ENCODE measurements around the gene ARID1A. TPM values are rescaled to one million over a fixed set of nuclear protein-coding genes. Genes with fewer than 3 reads are reported as not detected.
A peak's percentile ranks its signal among the peaks of the same experiment; 100 is the strongest.

Gene ARID1A
- total and polyA plus RNA-seq, 9 of the 15 experiments (the other 6 are each of a cell fraction or from before 2014, with no cell fraction given): 8.3 to 88.3 (median 22.5) TPM

GRCh38 chr1:26791626-26792025 is 95.8 kb downstream of the ARID1A start (continued):
- TF ChIP-seq, protein P1, sequence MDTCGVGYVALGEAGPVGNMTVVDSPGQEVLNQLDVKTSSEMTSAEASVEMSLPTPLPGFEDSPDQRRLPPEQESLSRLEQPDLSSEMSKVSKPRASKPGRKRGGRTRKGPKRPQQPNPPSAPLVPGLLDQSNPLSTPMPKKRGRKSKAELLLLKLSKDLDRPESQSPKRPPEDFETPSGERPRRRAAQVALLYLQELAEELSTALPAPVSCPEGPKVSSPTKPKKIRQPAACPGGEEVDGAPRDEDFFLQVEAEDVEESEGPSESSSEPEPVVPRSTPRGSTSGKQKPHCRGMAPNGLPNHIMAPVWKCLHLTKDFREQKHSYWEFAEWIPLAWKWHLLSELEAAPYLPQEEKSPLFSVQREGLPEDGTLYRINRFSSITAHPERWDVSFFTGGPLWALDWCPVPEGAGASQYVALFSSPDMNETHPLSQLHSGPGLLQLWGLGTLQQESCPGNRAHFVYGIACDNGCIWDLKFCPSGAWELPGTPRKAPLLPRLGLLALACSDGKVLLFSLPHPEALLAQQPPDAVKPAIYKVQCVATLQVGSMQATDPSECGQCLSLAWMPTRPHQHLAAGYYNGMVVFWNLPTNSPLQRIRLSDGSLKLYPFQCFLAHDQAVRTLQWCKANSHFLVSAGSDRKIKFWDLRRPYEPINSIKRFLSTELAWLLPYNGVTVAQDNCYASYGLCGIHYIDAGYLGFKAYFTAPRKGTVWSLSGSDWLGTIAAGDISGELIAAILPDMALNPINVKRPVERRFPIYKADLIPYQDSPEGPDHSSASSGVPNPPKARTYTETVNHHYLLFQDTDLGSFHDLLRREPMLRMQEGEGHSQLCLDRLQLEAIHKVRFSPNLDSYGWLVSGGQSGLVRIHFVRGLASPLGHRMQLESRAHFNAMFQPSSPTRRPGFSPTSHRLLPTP (IDR thresholded peaks at IDR 0.05; ENCODE audit: borderline replicate concordance, extremely low read depth, insufficient read length): no peak
- TF ChIP-seq CBX1 (IDR thresholded peaks at IDR 0.05; ENCODE audit: low read depth) (no peak), SMAD1 (IDR thresholded peaks at IDR 0.05; ENCODE audit: low read depth, low read length, partially characterized antibody) (peak; percentile 65), ARID1B (IDR thresholded peaks at IDR 0.05) (peak; percentile 98), TBP (optimal IDR thresholded peaks at IDR 0.05; ENCODE audit: low read depth, low read length) (peak; percentile 20), HMBOX1 (IDR thresholded peaks at IDR 0.05) (peak; percentile 99), HCFC1 (IDR thresholded peaks at IDR 0.05; ENCODE audit: low read depth, low read length) (0 out of 2 replicates have a peak, but pooled peaks have one; percentile 24), ARNT (IDR thresholded peaks at IDR 0.05) (peak; percentile 74 to 95), JUND (IDR thresholded peaks at IDR 0.05; ENCODE audit: borderline replicate concordance, low read depth, low read length) (peak; percentile 64), JUND (tag; IDR thresholded peaks at IDR 0.05; ENCODE audit: borderline replicate concordance, low read depth, low read length) (no peak; the same call in 2 of the 3 replicates), LEF1 (IDR thresholded peaks at IDR 0.05) (peak; percentile 89), ZNF197 (CRISPR knock-in tag; IDR thresholded peaks at IDR 0.05; ENCODE audit: low read depth) (0 out of 2 replicates have a peak, but pooled peaks have one; percentile 59), SRSF9 (IDR thresholded peaks at IDR 0.05; ENCODE audit: borderline replicate concordance, low read depth, low read length) (no peak), SMARCC2 (IDR thresholded peaks at IDR 0.05; ENCODE audit: low read depth) (peak; percentile 74), CHCHD3 (CRISPR knock-in tag; IDR thresholded peaks at IDR 0.05) (no peak), MEIS2 (IDR thresholded peaks at IDR 0.05; ENCODE audit: partially characterized antibody) (peak; percentile 82), MCM5 (IDR thresholded peaks at IDR 0.05; ENCODE audit: low read depth) (no peak), CREM (IDR thresholded peaks at IDR 0.05; ENCODE audit: low read depth) (peak; percentile 72), LARP7 (IDR thresholded peaks at IDR 0.05) (no peak), NR0B1 (IDR thresholded peaks at IDR 0.05; ENCODE audit: partially characterized antibody) (no peak), RCOR1 (IDR thresholded peaks at IDR 0.05; ENCODE audit: borderline replicate concordance in 1 of 2, low read depth in 2 of 2, low read length in 2 of 2) (peak; percentile 83 to 96; a peak in 3 of 4 replicates)
- TF ChIP-seq, protein P2, sequence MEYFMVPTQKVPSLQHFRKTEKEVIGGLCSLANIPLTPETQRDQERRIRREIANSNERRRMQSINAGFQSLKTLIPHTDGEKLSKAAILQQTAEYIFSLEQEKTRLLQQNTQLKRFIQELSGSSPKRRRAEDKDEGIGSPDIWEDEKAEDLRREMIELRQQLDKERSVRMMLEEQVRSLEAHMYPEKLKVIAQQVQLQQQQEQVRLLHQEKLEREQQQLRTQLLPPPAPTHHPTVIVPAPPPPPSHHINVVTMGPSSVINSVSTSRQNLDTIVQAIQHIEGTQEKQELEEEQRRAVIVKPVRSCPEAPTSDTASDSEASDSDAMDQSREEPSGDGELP (CRISPR knock-in tag; IDR thresholded peaks at IDR 0.05; ENCODE audit: borderline replicate concordance): peak; percentile 64
- TF ChIP-seq, protein P3, sequence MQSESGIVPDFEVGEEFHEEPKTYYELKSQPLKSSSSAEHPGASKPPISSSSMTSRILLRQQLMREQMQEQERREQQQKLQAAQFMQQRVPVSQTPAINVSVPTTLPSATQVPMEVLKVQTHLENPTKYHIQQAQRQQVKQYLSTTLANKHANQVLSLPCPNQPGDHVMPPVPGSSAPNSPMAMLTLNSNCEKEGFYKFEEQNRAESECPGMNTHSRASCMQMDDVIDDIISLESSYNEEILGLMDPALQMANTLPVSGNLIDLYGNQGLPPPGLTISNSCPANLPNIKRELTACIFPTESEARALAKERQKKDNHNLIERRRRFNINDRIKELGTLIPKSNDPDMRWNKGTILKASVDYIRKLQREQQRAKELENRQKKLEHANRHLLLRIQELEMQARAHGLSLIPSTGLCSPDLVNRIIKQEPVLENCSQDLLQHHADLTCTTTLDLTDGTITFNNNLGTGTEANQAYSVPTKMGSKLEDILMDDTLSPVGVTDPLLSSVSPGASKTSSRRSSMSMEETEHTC (IDR thresholded peaks at IDR 0.05): no peak

Data from K562 (cell line).